ENCODE measurements around the gene FCHO2.
"Not testable (repeated sequence)": the region's sequence is repeated elsewhere in the genome, so short reads cannot be mapped to it uniquely, and the experiment has no call there.

The FCHO2 gene

GRCh38 chr5:72957337-72957736, 1.5 kb downstream of the FCHO2 start:
- no peak for DNase-seq

- DNase-seq: no peak
Observed at GRCh38 chr5:72959257-72959656, 3.4 kb downstream of the FCHO2 start.

GRCh38 chr5:72974481-72974880, 18.6 kb downstream of the FCHO2 start:
- not testable (repeated sequence) for DNase-seq

GRCh38 chr5:72976810-72977209, 21.0 kb downstream of the FCHO2 start:
- not testable (repeated sequence) for DNase-seq

- DNase-seq: no peak
Observed at GRCh38 chr5:72985719-72986118, 29.9 kb downstream of the FCHO2 start.

GRCh38 chr5:72988769-72989168, 32.9 kb downstream of the FCHO2 start:
- no peak for DNase-seq

GRCh38 chr5:72991394-72991793, 35.6 kb downstream of the FCHO2 start:
- no peak for DNase-seq

- DNase-seq: no peak
Observed at GRCh38 chr5:72994578-72994977, 38.7 kb downstream of the FCHO2 start.

GRCh38 chr5:72996632-72997031, 40.8 kb downstream of the FCHO2 start:
- DNase-seq: no peak

GRCh38 chr5:72999916-73000315, 44.1 kb downstream of the FCHO2 start:
- no peak for DNase-seq

- DNase-seq: no peak
Observed at GRCh38 chr5:73005886-73006285, 50.0 kb downstream of the FCHO2 start.

GRCh38 chr5:73007051-73007450, 51.2 kb downstream of the FCHO2 start:
- no peak for DNase-seq

GRCh38 chr5:73008831-73009230, 53.0 kb downstream of the FCHO2 start:
- DNase-seq: no peak

- DNase-seq: not testable (repeated sequence)
Observed at GRCh38 chr5:73011612-73012011, 55.8 kb downstream of the FCHO2 start.

- no peak for DNase-seq
Observed at GRCh38 chr5:73018892-73019291, 63.1 kb downstream of the FCHO2 start.

GRCh38 chr5:73019766-73020165, 63.9 kb downstream of the FCHO2 start:
- DNase-seq: no peak

GRCh38 chr5:73022471-73023169, 66.8 kb downstream of the FCHO2 start:
- no peak for DNase-seq

- not testable (repeated sequence) for DNase-seq
Observed at GRCh38 chr5:73024946-73025544, 69.2 kb downstream of the FCHO2 start.

GRCh38 chr5:73027361-73027760, 71.5 kb downstream of the FCHO2 start:
- DNase-seq: no peak

GRCh38 chr5:73027816-73028215, 72.0 kb downstream of the FCHO2 start:
- DNase-seq: no peak

- no peak for DNase-seq
Observed at GRCh38 chr5:73028991-73029595, 73.3 kb downstream of the FCHO2 start.

- no peak for DNase-seq
Observed at GRCh38 chr5:73030531-73030930, 74.7 kb downstream of the FCHO2 start.

GRCh38 chr5:73030995-73031394, 75.2 kb downstream of the FCHO2 start:
- DNase-seq: no peak

GRCh38 chr5:73031839-73032238, 76.0 kb downstream of the FCHO2 start:
- DNase-seq: no peak

Measured in stimulated activated naive CD4-positive, alpha-beta T cell (primary cell).